ENCODE results near the gene HOXA9. TPM values are rescaled to one million over a fixed set of nuclear protein-coding genes. Genes with fewer than 3 reads are reported as not detected.

The HOXA9 gene
- 10.8 to 14.5 TPM (median 13.2 TPM) in 3 replicates for total RNA-seq

- H3K4me3 Mint-ChIP-seq = peak within 1 kb of the TSS; percentile 65
- no peaks in the 10 kb centered on the region for H3K9me3 Mint-ChIP-seq
- H3K27me3 Mint-ChIP-seq (ENCODE audit: low read depth) = peaks cover 88% of the 10 kb centered on the region
- H3K4me1 Mint-ChIP-seq = peaks cover 46% of the 10 kb centered on the region
- no peak for TF ChIP-seq CTCF (IDR thresholded peaks at IDR 0.05; ENCODE audit: unreplicated experiment)
- H3K36me3 Mint-ChIP-seq = peaks cover 1% of the 10 kb centered on the region
- DNase-seq (ENCODE audit: low spot score in 2 of 2, unreplicated experiment in 2 of 2) = no peak
- H3K27ac Mint-ChIP-seq = peak within 1 kb of the TSS; percentile 97
Observed at GRCh38 chr7:27165089-27165995, at the start of gene HOXA9. Gene HOXA9 (minus strand): TSS chr7:27165537. CDS start chr7:27165457, 80 bp downstream.

GRCh38 chr7:27214239-27214950 lies 49.1 kb upstream of the HOXA9 start:
- Mint-ChIP-seq H3K27me3 (ENCODE audit: low read depth) (peaks cover 93% of the 10 kb centered on the region), H3K9me3 (no peaks in the 10 kb centered on the region), H3K4me1 (peaks cover 22% of the 10 kb centered on the region), H3K27ac (no peak overlapping the region), H3K36me3 (no peaks in the 10 kb centered on the region), H3K4me3 (no peak overlapping the region)
- DNase-seq (ENCODE audit: low spot score in 2 of 2, unreplicated experiment in 2 of 2) = no peak
- no peak for TF ChIP-seq CTCF (IDR thresholded peaks at IDR 0.05; ENCODE audit: unreplicated experiment)

GRCh38 chr7:27213433-27214238 lies 48.3 kb upstream of the HOXA9 start:
- Mint-ChIP-seq H3K4me1 (peaks cover 22% of the 10 kb centered on the region), H3K4me3 (no peak overlapping the region), H3K9me3 (no peaks in the 10 kb centered on the region), H3K27me3 (ENCODE audit: low read depth) (peaks cover 95% of the 10 kb centered on the region), H3K36me3 (no peaks in the 10 kb centered on the region), H3K27ac (no peak overlapping the region)
- no peak for TF ChIP-seq CTCF (IDR thresholded peaks at IDR 0.05; ENCODE audit: unreplicated experiment)
- DNase-seq (ENCODE audit: low spot score in 2 of 2, unreplicated experiment in 2 of 2) = no peak

- TF ChIP-seq CTCF (IDR thresholded peaks at IDR 0.05; ENCODE audit: unreplicated experiment) = no peak
- Mint-ChIP-seq H3K4me3 (no peak overlapping the region), H3K9me3 (no peaks in the 10 kb centered on the region), H3K27ac (no peak overlapping the region), H3K27me3 (ENCODE audit: low read depth) (peaks cover 97% of the 10 kb centered on the region), H3K36me3 (no peaks in the 10 kb centered on the region), H3K4me1 (peaks cover 22% of the 10 kb centered on the region)
- no peak for DNase-seq (ENCODE audit: low spot score in 2 of 2, unreplicated experiment in 2 of 2)
Observed at GRCh38 chr7:27212497-27213432, 47.4 kb upstream of the HOXA9 start.
